Suprapubic skin (tissue), 4 donors: ENCODE data around the gene RPS27. TPM values are rescaled to one million over a fixed set of nuclear protein-coding genes. Genes with fewer than 3 reads are reported as not detected.

Experiments used
- DNase-seq, 2 donors: peaks; one replicate each; pipeline ENCODE4 v3.0.0-alpha.2; 2019; ENCODE audit warnings: low spot score in 2 of 2
- H3K27ac ChIP-seq: fragments of 200-600 bp; sonication (generic); one replicate; pipeline ENCODE4 v1.5.1; 2019
- H3K27me3 ChIP-seq: fragments of 200-600 bp; sonication (generic); one replicate; pipeline ENCODE4 v1.5.1; 2019
- H3K36me3 ChIP-seq: fragments of 200-600 bp; sonication (generic); one replicate; pipeline ENCODE4 v1.5.1; 2019
- H3K4me1 ChIP-seq: fragments of 200-600 bp; sonication (generic); one replicate; pipeline ENCODE4 v1.5.1; 2019
- H3K4me3 ChIP-seq: fragments of 200-600 bp; sonication (generic); one replicate; pipeline ENCODE4 v1.5.1; 2019; ENCODE audit warnings: mild to moderate bottlenecking
- H3K9me3 ChIP-seq: fragments of 200-600 bp; sonication (generic); one replicate; pipeline ENCODE4 v1.5.1; 2019
- EP300 ChIP-seq: sonication (generic); formaldehyde crosslinking; IDR thresholded peaks from one replicate; pipeline ENCODE4 v1.6.1; 2017; ENCODE audit warnings: antibody characterized with exemption
- POLR2A ChIP-seq, 2 donors: fragments of 450-650 bp; IDR thresholded peaks; one replicate each; pipeline ENCODE4 v1.6.1; 2017; ENCODE audit warnings: antibody characterized with exemption in 2 of 2, mild to moderate bottlenecking in 2 of 2, moderate library complexity in 2 of 2
- POLR2AphosphoS5 ChIP-seq, 3 donors: sonication (generic); formaldehyde crosslinking; IDR thresholded peaks; one replicate each; pipeline ENCODE4 v1.6.1; 2017; ENCODE audit warnings: antibody characterized with exemption in 3 of 3
- WGBS: methylation state at CpG from one replicate; pipeline ENCODE4 v1.1.5; 2018; 5-methylcytosine and 5-hydroxymethylcytosine counted together
- total RNA-seq, 4 donors: library from RNA; depleted of rRNA; stranded (reverse); fragments of >200 nt; gene quantifications; one replicate each; pipeline ENCODE4 v1.1.0, GENCODE V29; 2016
- TF ChIP-seq, protein P1 (sequence below), 2 donors: fragments of 200-600 bp in 1 of 2; fragments of 450-650 bp in 1 of 2; sonication (generic) in 1 of 2; IDR thresholded peaks; one replicate each; pipeline ENCODE4 v1.5.1; 2016 to 2019; ENCODE audit warnings: antibody characterized with exemption in 2 of 2, mild to moderate bottlenecking in 1 of 2, moderate library complexity in 1 of 2

Gene RPS27
- total RNA-seq, 4 donors from 2014 or later = 1,261 to 3,096 (median 2,718) TPM

DNA sequence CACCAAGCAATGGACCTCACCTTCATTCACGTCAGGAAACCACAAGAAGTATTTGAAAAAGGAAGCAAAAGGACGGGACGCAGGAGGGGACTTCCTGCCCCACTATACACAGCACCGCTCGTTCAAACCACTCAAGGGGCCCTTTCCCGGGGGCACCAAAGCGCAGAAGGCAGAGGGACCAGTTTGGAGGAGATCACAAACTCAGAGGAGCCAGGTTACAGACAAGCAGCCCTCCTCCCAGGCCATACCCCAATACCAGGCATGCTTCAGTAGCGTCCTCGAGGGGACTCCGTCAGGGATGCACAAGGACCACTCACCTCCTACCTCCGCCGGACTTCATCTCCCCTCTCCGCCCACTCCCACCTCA, 32.8 kb upstream of the RPS27 start:
- H3K9me3 ChIP-seq = no peaks in the 10 kb centered on the region
- no peak for DNase-seq
- TF ChIP-seq EP300 (no peak), POLR2AphosphoS5 (IDR thresholded peaks at IDR 0.05) (no peak), POLR2A (IDR thresholded peaks at IDR 0.05) (no peak)
- TF ChIP-seq, protein P1, sequence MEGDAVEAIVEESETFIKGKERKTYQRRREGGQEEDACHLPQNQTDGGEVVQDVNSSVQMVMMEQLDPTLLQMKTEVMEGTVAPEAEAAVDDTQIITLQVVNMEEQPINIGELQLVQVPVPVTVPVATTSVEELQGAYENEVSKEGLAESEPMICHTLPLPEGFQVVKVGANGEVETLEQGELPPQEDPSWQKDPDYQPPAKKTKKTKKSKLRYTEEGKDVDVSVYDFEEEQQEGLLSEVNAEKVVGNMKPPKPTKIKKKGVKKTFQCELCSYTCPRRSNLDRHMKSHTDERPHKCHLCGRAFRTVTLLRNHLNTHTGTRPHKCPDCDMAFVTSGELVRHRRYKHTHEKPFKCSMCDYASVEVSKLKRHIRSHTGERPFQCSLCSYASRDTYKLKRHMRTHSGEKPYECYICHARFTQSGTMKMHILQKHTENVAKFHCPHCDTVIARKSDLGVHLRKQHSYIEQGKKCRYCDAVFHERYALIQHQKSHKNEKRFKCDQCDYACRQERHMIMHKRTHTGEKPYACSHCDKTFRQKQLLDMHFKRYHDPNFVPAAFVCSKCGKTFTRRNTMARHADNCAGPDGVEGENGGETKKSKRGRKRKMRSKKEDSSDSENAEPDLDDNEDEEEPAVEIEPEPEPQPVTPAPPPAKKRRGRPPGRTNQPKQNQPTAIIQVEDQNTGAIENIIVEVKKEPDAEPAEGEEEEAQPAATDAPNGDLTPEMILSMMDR (IDR thresholded peaks at IDR 0.05) = no peak
- H3K27ac ChIP-seq = peak overlapping the region; percentile 92
- H3K27me3 ChIP-seq = no peaks in the 10 kb centered on the region
- peaks cover 64% of the 10 kb centered on the region for H3K4me1 ChIP-seq
- peaks cover 38% of the 10 kb centered on the region for H3K36me3 ChIP-seq
- H3K4me3 ChIP-seq = peak overlapping the region; percentile 96
- 0% methylated on average over 13 of the region's 13 CpGs for WGBS

DNA sequence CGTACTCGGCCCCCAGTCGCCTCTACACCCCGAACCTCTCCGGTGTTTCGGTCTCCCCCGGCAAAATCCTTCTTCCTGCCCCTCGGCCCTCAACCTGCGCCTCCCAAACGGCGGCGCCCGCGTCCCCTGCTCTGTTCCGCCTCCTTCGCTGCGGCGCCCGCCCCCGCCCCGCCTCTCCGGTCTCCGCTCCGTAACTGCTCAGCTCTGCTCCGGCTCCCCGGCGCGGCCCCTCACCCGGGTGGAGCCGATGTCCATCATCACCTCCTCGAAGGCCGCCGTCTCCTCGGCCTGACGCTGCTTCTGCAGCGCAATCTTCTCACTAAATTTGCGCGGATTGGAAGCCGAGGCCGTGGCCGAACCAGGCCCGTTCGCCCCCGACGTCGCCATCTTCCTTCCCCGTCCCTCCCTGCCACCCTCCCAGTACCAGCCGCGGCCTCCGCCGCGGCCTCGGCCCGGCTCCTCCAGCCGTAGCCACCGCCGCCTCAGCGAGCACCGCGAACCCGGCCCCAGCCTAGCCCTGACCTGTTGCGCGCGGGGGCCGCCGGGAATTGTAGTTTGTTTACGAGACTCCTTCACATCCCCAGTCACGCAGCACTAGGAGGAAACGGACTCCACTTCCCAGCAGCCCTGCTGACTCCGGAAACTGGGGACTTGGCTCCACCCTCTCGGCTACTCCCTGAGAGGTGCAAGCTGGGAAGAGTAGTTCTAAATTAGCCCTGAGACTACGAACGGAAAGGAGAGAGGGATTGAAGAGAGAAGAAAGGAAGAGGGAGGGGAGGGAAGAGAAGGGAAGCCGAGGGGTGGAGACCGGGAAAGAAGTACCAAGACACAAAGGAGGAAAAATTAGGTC, 32.2 kb upstream of the RPS27 start, which contains the start of gene CRTC2:
Gene CRTC2 (minus strand): TSS at position 502 of the 850 bp plus-strand sequence. CDS start 115 bp downstream, at position 387.
- peaks cover 31% of the 10 kb centered on the region for H3K36me3 ChIP-seq
- H3K4me1 ChIP-seq = peaks cover 68% of the 10 kb centered on the region
- TF ChIP-seq POLR2A (IDR thresholded peaks at IDR 0.05) = peak in 1 of 2 donors; percentile 70
- TF ChIP-seq, protein P1 (IDR thresholded peaks at IDR 0.05) = no peak
- no peak for TF ChIP-seq EP300
- TF ChIP-seq POLR2AphosphoS5 (IDR thresholded peaks at IDR 0.05) = peak in 2 of 3 donors; percentile 42 to 46
- no peaks in the 10 kb centered on the region for H3K27me3 ChIP-seq
- peak within 1 kb of the TSS; percentile 92 for H3K27ac ChIP-seq
- peak within 1 kb of the TSS; percentile 96 for H3K4me3 ChIP-seq
- peak; percentile 99 to 100 for DNase-seq
- 1% methylated on average over 28 of the region's 75 CpGs for WGBS
- no peaks in the 10 kb centered on the region for H3K9me3 ChIP-seq

DNA sequence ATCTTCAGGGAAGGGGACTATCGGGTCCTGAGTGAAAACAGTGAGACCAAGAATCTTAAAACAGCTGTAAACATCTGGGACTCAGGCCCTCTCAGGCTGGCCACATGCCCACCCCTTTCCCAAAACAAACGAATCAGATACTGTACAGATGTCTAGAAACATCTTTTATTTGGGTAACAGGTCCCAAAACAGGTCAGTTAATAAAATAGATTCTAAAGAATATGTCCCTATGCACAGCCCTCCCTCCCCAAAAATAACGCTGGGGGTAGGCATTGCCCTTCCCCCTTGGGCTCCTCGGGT, 31.7 kb upstream of the RPS27 start:
- peak overlapping the region; percentile 96 for H3K4me3 ChIP-seq

DNA sequence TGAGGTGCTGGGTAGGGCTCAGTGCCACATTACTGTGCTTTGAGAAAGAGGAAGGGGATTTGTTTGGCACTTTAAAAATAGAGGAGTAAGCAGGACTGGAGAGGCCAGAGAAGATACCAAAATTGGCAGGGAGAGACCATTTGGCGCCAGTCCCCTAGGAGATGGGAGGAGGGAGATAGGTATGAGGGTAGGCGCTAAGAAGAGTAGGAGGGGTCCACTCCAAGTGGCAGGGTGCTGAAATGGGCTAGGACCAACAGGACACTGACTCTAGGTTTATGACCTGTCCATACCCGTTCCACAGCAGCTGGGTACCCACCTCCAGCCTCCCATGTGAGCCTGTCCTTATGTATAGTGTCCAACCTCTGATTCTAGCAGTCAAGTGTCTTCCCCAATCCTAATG, 31.1 kb upstream of the RPS27 start:
- Histone ChIP-seq H3K9me3 (no peaks in the 10 kb centered on the region), H3K27me3 (no peaks in the 10 kb centered on the region), H3K4me1 (peaks cover 76% of the 10 kb centered on the region), H3K36me3 (peaks cover 22% of the 10 kb centered on the region), H3K4me3 (no peak overlapping the region), H3K27ac (peak overlapping the region; percentile 92)
- DNase-seq = no peak
- TF ChIP-seq POLR2A (IDR thresholded peaks at IDR 0.05) (no peak), EP300 (no peak), POLR2AphosphoS5 (IDR thresholded peaks at IDR 0.05) (no peak)
- TF ChIP-seq, protein P1 (IDR thresholded peaks at IDR 0.05) = no peak
- WGBS = 60% methylated on average over 3 of the region's 3 CpGs

More for the DNA sequence above, 31.7 kb upstream of the RPS27 start:
- DNase-seq = no peak
- WGBS = 14% methylated on average over 4 of the region's 4 CpGs
- Histone ChIP-seq H3K27me3 (no peaks in the 10 kb centered on the region), H3K27ac (peak overlapping the region; percentile 92), H3K9me3 (no peaks in the 10 kb centered on the region), H3K36me3 (peaks cover 27% of the 10 kb centered on the region), H3K4me1 (peaks cover 71% of the 10 kb centered on the region)
- TF ChIP-seq EP300 = no peak
- TF ChIP-seq POLR2AphosphoS5 (IDR thresholded peaks at IDR 0.05) = no peak
- TF ChIP-seq POLR2A (IDR thresholded peaks at IDR 0.05) = no peak
- TF ChIP-seq, protein P1 (IDR thresholded peaks at IDR 0.05) = no peak

DNA sequence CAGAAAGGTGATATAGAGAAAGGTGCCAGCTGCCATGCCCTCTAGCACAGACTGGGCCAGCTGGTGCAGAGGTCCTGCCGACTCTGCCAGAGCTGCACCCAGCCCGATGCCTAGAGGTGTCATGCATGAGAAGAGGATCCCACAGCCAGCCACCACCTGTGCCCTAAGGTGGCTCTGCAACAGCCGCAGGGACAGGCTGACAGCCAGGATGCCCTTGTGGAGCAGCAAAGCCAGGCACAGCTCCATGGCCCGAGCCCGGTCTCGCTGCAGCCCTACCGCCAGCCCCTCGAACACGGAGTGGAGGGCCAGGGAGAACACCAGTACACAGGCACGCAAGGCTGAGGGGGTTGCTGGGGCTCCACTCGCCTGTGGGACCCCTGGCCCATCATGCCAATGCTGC, 30.4 kb upstream of the RPS27 start:
- Histone ChIP-seq H3K4me1 (peaks cover 77% of the 10 kb centered on the region), H3K4me3 (no peak overlapping the region), H3K36me3 (peaks cover 16% of the 10 kb centered on the region), H3K9me3 (no peaks in the 10 kb centered on the region), H3K27ac (peak overlapping the region; percentile 92), H3K27me3 (no peaks in the 10 kb centered on the region)
- TF ChIP-seq POLR2AphosphoS5 (IDR thresholded peaks at IDR 0.05) (no peak), EP300 (no peak), POLR2A (IDR thresholded peaks at IDR 0.05) (no peak)
- TF ChIP-seq, protein P1 (IDR thresholded peaks at IDR 0.05) = no peak
- DNase-seq = no peak
- 75% methylated on average over 8 of the region's 11 CpGs for WGBS
